Hepatocyte (in vitro differentiated cells): ENCODE data around the gene NTRK1. TPM values are rescaled to one million over a fixed set of nuclear protein-coding genes. Genes with fewer than 3 reads are reported as not detected.
"Not testable (repeated sequence)": the region's sequence is repeated elsewhere in the genome, so short reads cannot be mapped to it uniquely, and the experiment has no call there.

Source experiments
- DNase-seq: peaks from one replicate; pipeline ENCODE4 v3.0.0-alpha.2; 2016; ENCODE audit warnings: low spot score
- H2AFZ ChIP-seq: fragments of 200-600 bp; sonication (generic); 2 replicates; pipeline ENCODE4 v1.6.0; 2016; ENCODE audit warnings: antibody characterized with exemption, mild to moderate bottlenecking
- H3K27ac ChIP-seq: fragments of 200-600 bp; sonication (generic); 2 replicates; pipeline ENCODE4 v1.5.1; 2016; ENCODE audit warnings: mild to moderate bottlenecking
- H3K27me3 ChIP-seq: fragments of 200-600 bp; sonication (generic); 2 replicates; pipeline ENCODE4 v1.6.1; 2016
- H3K36me3 ChIP-seq: fragments of 200-600 bp; sonication (generic); replicated peaks from 2 replicates; pipeline ENCODE4 v1.5.1; 2016; ENCODE audit warnings: low read depth; ENCODE audit not compliant: insufficient read depth
- H3K4me1 ChIP-seq: fragments of 200-600 bp; sonication (generic); 2 replicates; pipeline ENCODE4 v1.5.1; 2016; ENCODE audit warnings: mild to moderate bottlenecking, moderate library complexity; ENCODE audit not compliant: insufficient read depth
- H3K4me2 ChIP-seq: fragments of 200-600 bp; sonication (generic); 2 replicates; pipeline ENCODE4 v1.6.0; 2016
- H3K4me3 ChIP-seq: fragments of 200-600 bp; sonication (generic); 2 replicates; pipeline ENCODE4 v1.5.1; 2016; ENCODE audit warnings: mild to moderate bottlenecking
- H3K79me2 ChIP-seq: fragments of 200-600 bp; sonication (generic); 2 replicates; pipeline ENCODE4 v1.6.0; 2017; ENCODE audit warnings: mild to moderate bottlenecking
- H3K9me2 ChIP-seq: fragments of 200-600 bp; sonication (generic); replicated peaks from 2 replicates; pipeline ENCODE4 v1.6.0; 2017; ENCODE audit warnings: mild to moderate bottlenecking; ENCODE audit not compliant: insufficient read depth
- H3K9me3 ChIP-seq: fragments of 200-600 bp; sonication (generic); 2 replicates; pipeline ENCODE4 v1.5.1; 2016; ENCODE audit warnings: low read depth, mild to moderate bottlenecking
- H4K20me1 ChIP-seq: fragments of 200-600 bp; sonication (generic); 2 replicates; pipeline ENCODE4 v1.6.0; 2016; ENCODE audit warnings: mild to moderate bottlenecking; ENCODE audit not compliant: insufficient read depth, poor library complexity, severe bottlenecking
- CTCF ChIP-seq: fragments of 200-600 bp; sonication (generic); IDR thresholded peaks from 2 replicates; pipeline ENCODE4 v1.5.1; 2016; ENCODE audit warnings: antibody characterized with exemption, mild to moderate bottlenecking; ENCODE audit not compliant: poor library complexity
- EZH2 ChIP-seq: fragments of 200-600 bp; sonication (generic); IDR thresholded peaks from 2 replicates; pipeline ENCODE4 v1.6.1; 2016; ENCODE audit warnings: antibody characterized with exemption, mild to moderate bottlenecking, borderline replicate concordance
- EZH2phosphoT487 ChIP-seq: fragments of 200-600 bp; sonication (generic); IDR thresholded peaks from one replicate; pipeline ENCODE4 v1.6.1; 2018; ENCODE audit warnings: antibody characterized with exemption, mild to moderate bottlenecking, low read depth, moderate library complexity; ENCODE audit not compliant: unreplicated experiment, severe bottlenecking
- WGBS: methylation state at CpG from one replicate; pipeline ENCODE4 v1.1.6; 2016; ENCODE audit warnings: low lambda C conversion rate; ENCODE audit errors: missing lambda C conversion rate; 5-methylcytosine and 5-hydroxymethylcytosine counted together
- polyA plus RNA-seq: library from polyadenylated mRNA; unstranded; fragments of >200 nt; fragmentation: Nextera tagmentation; extraction: Ambion mirVana; gene quantifications from 2 replicates; pipeline ENCODE4 v1.2.1, GENCODE V29; 2016
- total RNA-seq: library from RNA; depleted of rRNA; stranded (reverse); fragments of >200 nt; gene quantifications from 2 replicates; pipeline ENCODE4 v1.2.3, GENCODE V29; 2014

Gene NTRK1
- total and polyA plus RNA-seq, 2 experiments from 2014 or later: 0.13 TPM; not detected in 1

- no peaks in the 10 kb centered on the region for H3K79me2 ChIP-seq
- H3K27ac ChIP-seq: no peak overlapping the region
- peaks cover 95% of the 10 kb centered on the region for H3K27me3 ChIP-seq
- H4K20me1 ChIP-seq: no peaks in the 10 kb centered on the region
- no peaks in the 10 kb centered on the region for H3K9me2 ChIP-seq
- WGBS: 73% methylated on average over 5 of the region's 5 CpGs
- H3K4me1 ChIP-seq: peaks cover 24% of the 10 kb centered on the region
- H3K9me3 ChIP-seq: no peaks in the 10 kb centered on the region
- no peak overlapping the region for H3K4me3 ChIP-seq
- H3K36me3 ChIP-seq: no peaks in the 10 kb centered on the region
- no peak for DNase-seq
- TF ChIP-seq EZH2 (no peak), CTCF (no peak), EZH2phosphoT487 (no peak)
- H2AFZ ChIP-seq: no peak overlapping the region
- H3K4me2 ChIP-seq: no peak overlapping the region
These were observed 64.7 kb downstream of the NTRK1 start for GRCh38 chr1:156925154-156926010.

GRCh38 chr1:156926175-156926574 lies 65.5 kb downstream of the NTRK1 start:
- Histone ChIP-seq H4K20me1 (no peaks in the 10 kb centered on the region), H3K79me2 (no peaks in the 10 kb centered on the region), H3K9me2 (no peaks in the 10 kb centered on the region), H3K27me3 (peaks cover 93% of the 10 kb centered on the region), H3K4me2 (no peak overlapping the region), H3K4me3 (no peak overlapping the region), H3K4me1 (peaks cover 20% of the 10 kb centered on the region), H3K27ac (no peak overlapping the region), H3K36me3 (no peaks in the 10 kb centered on the region), H3K9me3 (no peaks in the 10 kb centered on the region), H2AFZ (no peak overlapping the region)
- peak; percentile 40 for DNase-seq
- TF ChIP-seq CTCF (no peak), EZH2 (no peak), EZH2phosphoT487 (no peak)
- WGBS: 43% methylated on average over 3 of the region's 3 CpGs

- DNase-seq, H3K4me2 ChIP-seq, H3K36me3 ChIP-seq, H2AFZ ChIP-seq, H3K79me2 ChIP-seq, H3K27ac ChIP-seq, H3K9me3 ChIP-seq, H3K9me2 ChIP-seq, H3K4me3 ChIP-seq, H4K20me1 ChIP-seq: not testable (repeated sequence)
- H3K27me3 ChIP-seq: peaks cover 88% of the 10 kb centered on the region
- WGBS: 80% methylated on average over 6 of the region's 6 CpGs
- H3K4me1 ChIP-seq: peaks cover 20% of the 10 kb centered on the region
These were observed 66.0 kb downstream of the NTRK1 start for GRCh38 chr1:156926695-156927094.

GRCh38 chr1:156927215-156928042 lies 66.8 kb downstream of the NTRK1 start:
- no peak overlapping the region for H3K27ac ChIP-seq
- H4K20me1 ChIP-seq: no peaks in the 10 kb centered on the region
- peak; percentile 88 for DNase-seq
- no peak overlapping the region for H2AFZ ChIP-seq
- no peaks in the 10 kb centered on the region for H3K79me2 ChIP-seq
- H3K36me3 ChIP-seq: no peaks in the 10 kb centered on the region
- H3K4me3 ChIP-seq: peak overlapping the region; percentile 42
- TF ChIP-seq CTCF (peak; percentile 76), EZH2 (peak; percentile 83), EZH2phosphoT487 (no peak)
- peak overlapping the region; percentile 98 for H3K4me2 ChIP-seq
- H3K4me1 ChIP-seq: peaks cover 20% of the 10 kb centered on the region
- H3K9me3 ChIP-seq: no peaks in the 10 kb centered on the region
- no peaks in the 10 kb centered on the region for H3K9me2 ChIP-seq
- 4% methylated on average over 64 of the region's 64 CpGs for WGBS
- peaks cover 80% of the 10 kb centered on the region for H3K27me3 ChIP-seq
